ENCODE data around the gene LIMD2.

DNA sequence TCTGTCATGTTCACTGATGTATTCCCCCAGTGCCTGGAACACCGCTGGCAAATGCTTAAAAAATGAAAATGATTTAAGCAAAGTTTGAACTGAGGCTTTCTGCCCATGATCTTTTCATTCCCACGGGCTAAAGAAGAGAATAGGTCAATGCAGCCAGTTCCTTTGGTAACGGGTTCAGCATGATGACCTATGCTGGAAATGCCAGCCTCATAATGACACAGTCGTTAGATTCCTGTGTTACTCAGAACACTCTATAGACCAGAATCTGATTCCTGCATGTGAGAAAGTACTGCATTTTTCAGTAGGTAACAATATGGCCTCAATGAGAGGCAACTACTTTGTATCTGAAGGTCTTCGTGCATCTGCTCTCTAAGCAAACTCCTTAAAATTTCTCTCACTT lies 19.1 kb upstream of the LIMD2 start:
- no peak for TF ChIP-seq EZH2 (IDR thresholded peaks at IDR 0.05; ENCODE audit: low read length, unreplicated experiment)
- TF ChIP-seq, protein P1, sequence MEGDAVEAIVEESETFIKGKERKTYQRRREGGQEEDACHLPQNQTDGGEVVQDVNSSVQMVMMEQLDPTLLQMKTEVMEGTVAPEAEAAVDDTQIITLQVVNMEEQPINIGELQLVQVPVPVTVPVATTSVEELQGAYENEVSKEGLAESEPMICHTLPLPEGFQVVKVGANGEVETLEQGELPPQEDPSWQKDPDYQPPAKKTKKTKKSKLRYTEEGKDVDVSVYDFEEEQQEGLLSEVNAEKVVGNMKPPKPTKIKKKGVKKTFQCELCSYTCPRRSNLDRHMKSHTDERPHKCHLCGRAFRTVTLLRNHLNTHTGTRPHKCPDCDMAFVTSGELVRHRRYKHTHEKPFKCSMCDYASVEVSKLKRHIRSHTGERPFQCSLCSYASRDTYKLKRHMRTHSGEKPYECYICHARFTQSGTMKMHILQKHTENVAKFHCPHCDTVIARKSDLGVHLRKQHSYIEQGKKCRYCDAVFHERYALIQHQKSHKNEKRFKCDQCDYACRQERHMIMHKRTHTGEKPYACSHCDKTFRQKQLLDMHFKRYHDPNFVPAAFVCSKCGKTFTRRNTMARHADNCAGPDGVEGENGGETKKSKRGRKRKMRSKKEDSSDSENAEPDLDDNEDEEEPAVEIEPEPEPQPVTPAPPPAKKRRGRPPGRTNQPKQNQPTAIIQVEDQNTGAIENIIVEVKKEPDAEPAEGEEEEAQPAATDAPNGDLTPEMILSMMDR (conservative IDR thresholded peaks at IDR 0.05; ENCODE audit: low read depth, low read length): no peak

Data from PC-3 (cell line).